PC-9 (cell line): ENCODE measurements around the gene CEACAM1. TPM values are rescaled to one million over a fixed set of nuclear protein-coding genes. Genes with fewer than 3 reads are reported as not detected.

Source experiments
- BruUV-seq: library from RNA; stranded (reverse); fragments of 400-500 nt; replicated peaks from 2 replicates; lab custom pipeline; 2021; lab: Mats Ljungman, UMichigan
- CTCF ChIA-PET: fragments of 300-600 bp; sonication (Branson Sonifier 250); formaldehyde crosslinking; loops from one replicate; lab custom pipeline; 2022; ENCODE audit warnings: antibody characterized with exemption; lab: Charles Lee
- POLR2A ChIA-PET: fragments of 300-600 bp; sonication (Branson Sonifier 250); formaldehyde crosslinking; loops from one replicate; lab custom pipeline; 2022; ENCODE audit warnings: antibody characterized with exemption; ENCODE audit not compliant: unreplicated experiment; lab: Charles Lee
- DNase-seq, 2 experiments: peaks; one replicate each; pipeline versions ENCODE4 v3.0.0 to v3.0.0-alpha.2; 2015 to 2022; ENCODE audit warnings: mixed read lengths in 1 of 2
- H2AFZ ChIP-seq: fragments of 200-600 bp; sonication (generic); 2 replicates; pipeline ENCODE4 v1.8.1; 2017; ENCODE audit warnings: antibody characterized with exemption
- H3F3A ChIP-seq: fragments of 200-600 bp; sonication (generic); 2 replicates; pipeline ENCODE4 v1.8.1; 2017; ENCODE audit warnings: antibody characterized with exemption, mild to moderate bottlenecking, low read depth; ENCODE audit not compliant: insufficient read depth
- H3K27ac ChIP-seq: fragments of 200-600 bp; sonication (generic); 2 replicates; pipeline ENCODE4 v1.6.1; 2016; ENCODE audit warnings: mixed run types
- H3K27me3 ChIP-seq: fragments of 200-600 bp; sonication (generic); 2 replicates; pipeline ENCODE4 v1.6.1; 2016; ENCODE audit warnings: low read depth, mixed run types; ENCODE audit not compliant: insufficient read depth
- H3K36me3 ChIP-seq: fragments of 200-600 bp; sonication (generic); 2 replicates; pipeline ENCODE4 v1.6.1; 2016; ENCODE audit warnings: low read depth, mixed run types
- H3K4me1 ChIP-seq: fragments of 200-600 bp; sonication (generic); replicated peaks from 2 replicates; pipeline ENCODE4 v1.6.1; 2016; ENCODE audit warnings: mixed run types; ENCODE audit not compliant: insufficient read depth
- H3K4me2 ChIP-seq: fragments of 200-600 bp; sonication (generic); 2 replicates; pipeline ENCODE4 v1.6.1; 2017; ENCODE audit warnings: mixed run types
- H3K4me3 ChIP-seq: fragments of 200-600 bp; sonication (generic); 2 replicates; pipeline ENCODE4 v1.6.1; 2016; ENCODE audit warnings: mixed run types
- H3K79me2 ChIP-seq: fragments of 200-600 bp; sonication (generic); 2 replicates; pipeline ENCODE4 v1.6.1; 2017; ENCODE audit warnings: low read depth, mixed run types
- H3K9me2 ChIP-seq: fragments of 200-600 bp; sonication (generic); 2 replicates; pipeline ENCODE4 v1.8.1; 2017; ENCODE audit warnings: mild to moderate bottlenecking; ENCODE audit not compliant: insufficient read depth
- H3K9me3 ChIP-seq: fragments of 200-600 bp; sonication (generic); 2 replicates; pipeline ENCODE4 v1.8.1; 2016; ENCODE audit warnings: low read depth; ENCODE audit not compliant: insufficient read depth
- H4K20me1 ChIP-seq: fragments of 200-600 bp; sonication (generic); 2 replicates; pipeline ENCODE4 v1.8.1; 2017; ENCODE audit not compliant: insufficient read depth
- CTCF ChIP-seq: fragments of 200-600 bp; sonication (generic); conservative IDR thresholded peaks from 2 replicates; pipeline ENCODE4 v1.6.1; 2017; ENCODE audit warnings: mixed run types, antibody characterized with exemption, mild to moderate bottlenecking, moderate library complexity
- EZH2 ChIP-seq: fragments of 200-600 bp; sonication (generic); IDR thresholded peaks from 2 replicates; pipeline ENCODE4 v1.8.0; 2017; ENCODE audit warnings: antibody characterized with exemption, low read depth
- intact Hi-C: fragments of 100-400 bp; cut with micrococcal nuclease; formaldehyde crosslinking; loops from one replicate; pipeline ENCODE4 v1.10.0; 2022; ENCODE audit not compliant: unreplicated experiment
- total RNA-seq: library from RNA; stranded (reverse); gene quantifications from 2 replicates; pipeline ENCODE4 v1.2.3, GENCODE V29; 2021

CEACAM1 gene
- total RNA-seq, 1 experiment from 2014 or later = 1.6 TPM

- Histone ChIP-seq H2AFZ (no peak overlapping the region), H3K4me3 (no peak overlapping the region), H3K79me2 (no peaks in the 10 kb centered on the region), H3K27me3 (no peaks in the 10 kb centered on the region), H4K20me1 (no peaks in the 10 kb centered on the region), H3K9me3 (no peaks in the 10 kb centered on the region), H3K27ac (no peak overlapping the region), H3K36me3 (no peaks in the 10 kb centered on the region), H3F3A (no peaks in the 10 kb centered on the region), H3K4me1 (no peaks in the 10 kb centered on the region), H3K9me2 (no peaks in the 10 kb centered on the region), H3K4me2 (no peak overlapping the region)
- CTCF ChIA-PET = interaction anchor here (1.2 kb wide), 1 partner anchor 18 kb away, joined by 3 read pairs; no protein-coding TSS in a partner anchor
- BruUV-seq = no TSS peak
- TF ChIP-seq CTCF (no peak), EZH2 (no peak)
- intact Hi-C loops = no loop called here
- POLR2A ChIA-PET = no interaction called here
- no peak for DNase-seq
Measured at GRCh38 chr19:42548552-42548951, 20.3 kb upstream of the CEACAM1 start.

GRCh38 chr19:42547929-42548328 lies 19.6 kb upstream of the CEACAM1 start:
- no peak overlapping the region for H2AFZ ChIP-seq
- no peaks in the 10 kb centered on the region for H3K79me2 ChIP-seq
- intact Hi-C loops = no loop called here
- H3K27ac ChIP-seq = no peak overlapping the region
- H3K9me3 ChIP-seq = no peaks in the 10 kb centered on the region
- H3K9me2 ChIP-seq = no peaks in the 10 kb centered on the region
- BruUV-seq = no TSS peak
- no peak overlapping the region for H3K4me2 ChIP-seq
- H3F3A ChIP-seq = no peaks in the 10 kb centered on the region
- no peaks in the 10 kb centered on the region for H3K27me3 ChIP-seq
- no peaks in the 10 kb centered on the region for H4K20me1 ChIP-seq
- POLR2A ChIA-PET = no interaction called here
- no peaks in the 10 kb centered on the region for H3K36me3 ChIP-seq
- DNase-seq = no peak
- H3K4me1 ChIP-seq = no peaks in the 10 kb centered on the region
- CTCF ChIA-PET = interaction anchor here (1.2 kb wide), 1 partner anchor 17 kb away, joined by 3 read pairs; no protein-coding TSS in a partner anchor
- TF ChIP-seq EZH2 = no peak
- no peak for TF ChIP-seq CTCF
- no peak overlapping the region for H3K4me3 ChIP-seq

GRCh38 chr19:42546831-42547500 lies 18.7 kb upstream of the CEACAM1 start:
- ChIA-PET CTCF (interaction anchor here (1.2 kb wide), 1 partner anchor 16 kb away, joined by 3 read pairs; no protein-coding TSS in a partner anchor), POLR2A (no interaction called here)
- Histone ChIP-seq H3K9me3 (no peaks in the 10 kb centered on the region), H3K27me3 (no peaks in the 10 kb centered on the region), H3K4me2 (no peak overlapping the region), H3K4me1 (no peaks in the 10 kb centered on the region), H4K20me1 (no peaks in the 10 kb centered on the region), H3K79me2 (no peaks in the 10 kb centered on the region), H3F3A (no peaks in the 10 kb centered on the region), H3K27ac (no peak overlapping the region), H2AFZ (no peak overlapping the region), H3K36me3 (no peaks in the 10 kb centered on the region), H3K4me3 (no peak overlapping the region), H3K9me2 (no peaks in the 10 kb centered on the region)
- intact Hi-C loops = no loop called here
- no TSS peak for BruUV-seq
- no peak for DNase-seq
- TF ChIP-seq EZH2 = no peak
- no peak for TF ChIP-seq CTCF
